CD4-positive, alpha-beta T cell treated with Interleukin-1 beta for 1 hour (primary cell): ENCODE results near the gene RIMS4.

Experiments used
- DNase-seq, 2 donors: peaks; one replicate each; pipeline ENCODE4 v3.0.0-alpha.2; 2020 to 2022

The RIMS4 gene

GRCh38 chr20:44810391-44811149 is at the start of gene RIMS4:
TSS of gene RIMS4 (minus strand) at chr20:44810546. CDS start at chr20:44810271, 275 bp downstream.
- DNase-seq = no peak

- DNase-seq = no peak
These were observed 48.4 kb upstream of the RIMS4 start for GRCh38 chr20:44858606-44859360.

- no peak for DNase-seq
These were observed 46.6 kb upstream of the RIMS4 start for GRCh38 chr20:44856856-44857448.

- DNase-seq = no peak
These were observed 46.1 kb upstream of the RIMS4 start for GRCh38 chr20:44856442-44856841.

GRCh38 chr20:44851545-44851944 is 41.2 kb upstream of the RIMS4 start:
- no peak for DNase-seq

GRCh38 chr20:44850837-44851236 is 40.5 kb upstream of the RIMS4 start:
- no peak for DNase-seq

GRCh38 chr20:44850272-44850671 is 39.9 kb upstream of the RIMS4 start:
- no peak for DNase-seq

- no peak for DNase-seq
These were observed 39.4 kb upstream of the RIMS4 start for GRCh38 chr20:44849703-44850102.

- no peak for DNase-seq
These were observed 38.1 kb upstream of the RIMS4 start for GRCh38 chr20:44848254-44849015.

- DNase-seq = no peak
These were observed 33.5 kb upstream of the RIMS4 start for GRCh38 chr20:44843876-44844275.

- DNase-seq = no peak
These were observed 31.6 kb upstream of the RIMS4 start for GRCh38 chr20:44841955-44842354.

- DNase-seq = no peak
These were observed 30.5 kb upstream of the RIMS4 start for GRCh38 chr20:44840826-44841225.

- no peak for DNase-seq
These were observed 29.1 kb upstream of the RIMS4 start for GRCh38 chr20:44839481-44839880.

- no peak for DNase-seq
These were observed 28.2 kb upstream of the RIMS4 start for GRCh38 chr20:44838521-44838920.

GRCh38 chr20:44837946-44838345 is 27.6 kb upstream of the RIMS4 start:
- no peak for DNase-seq

GRCh38 chr20:44836601-44837120 is 26.3 kb upstream of the RIMS4 start:
- DNase-seq = no peak

- no peak for DNase-seq
These were observed 25.4 kb upstream of the RIMS4 start for GRCh38 chr20:44835661-44836221.

- no peak for DNase-seq
These were observed 24.8 kb upstream of the RIMS4 start for GRCh38 chr20:44835116-44835515.

GRCh38 chr20:44834693-44835092 is 24.3 kb upstream of the RIMS4 start:
- no peak for DNase-seq

- no peak for DNase-seq
These were observed 23.1 kb upstream of the RIMS4 start for GRCh38 chr20:44833437-44833836.

- no peak for DNase-seq
These were observed 22.4 kb upstream of the RIMS4 start for GRCh38 chr20:44832724-44833123.

GRCh38 chr20:44830995-44831394 is 20.6 kb upstream of the RIMS4 start:
- no peak for DNase-seq

- no peak for DNase-seq
These were observed 20.2 kb upstream of the RIMS4 start for GRCh38 chr20:44830523-44830922.
